HEK293 (cell line): ENCODE results near the gene CYP4X1.

ENCODE experiments used
- GFI1B ChIP-seq: fragments of 450-650 bp; formaldehyde crosslinking; IDR thresholded peaks from 2 replicates; pipeline ENCODE4 v1.5.1; 2016; ENCODE audit warnings: missing biosample characterization, missing genetic modification characterization
- GLIS2 ChIP-seq: fragments of 450-650 bp; formaldehyde crosslinking; IDR thresholded peaks from 2 replicates; pipeline ENCODE4 v1.5.1; 2016; ENCODE audit warnings: missing biosample characterization, missing genetic modification characterization
- IKZF3 ChIP-seq: fragments of 450-650 bp; IDR thresholded peaks from 2 replicates; pipeline ENCODE4 v1.5.0; 2018; ENCODE audit warnings: missing biosample characterization, mild to moderate bottlenecking, missing genetic modification characterization, moderate library complexity
- PATZ1 ChIP-seq: fragments of 450-650 bp; formaldehyde crosslinking; IDR thresholded peaks from 2 replicates; pipeline ENCODE4 v1.5.1; 2016; ENCODE audit warnings: missing biosample characterization, missing genetic modification characterization
- PRDM6 ChIP-seq: fragments of 450-650 bp; formaldehyde crosslinking; IDR thresholded peaks from 2 replicates; pipeline ENCODE4 v1.5.1; 2017; ENCODE audit warnings: missing biosample characterization, missing genetic modification characterization
- ZBTB17 ChIP-seq: fragments of 450-650 bp; formaldehyde crosslinking; IDR thresholded peaks from 2 replicates; pipeline ENCODE4 v1.5.1; 2016; ENCODE audit warnings: missing biosample characterization, missing genetic modification characterization
- ZEB2 ChIP-seq: fragments of 450-650 bp; formaldehyde crosslinking; IDR thresholded peaks from 2 replicates; pipeline ENCODE4 v1.5.1; 2016; ENCODE audit warnings: missing biosample characterization, missing genetic modification characterization
- ZNF174 ChIP-seq: fragments of 450-650 bp; formaldehyde crosslinking; IDR thresholded peaks from 2 replicates; pipeline ENCODE4 v1.5.0; 2017; ENCODE audit warnings: missing biosample characterization, mild to moderate bottlenecking, missing genetic modification characterization
- ZNF19 ChIP-seq: fragments of 450-650 bp; formaldehyde crosslinking; IDR thresholded peaks from 2 replicates; pipeline ENCODE4; 2016; ENCODE audit warnings: missing biosample characterization, missing genetic modification characterization, low read depth
- ZNF2 ChIP-seq: fragments of 450-650 bp; formaldehyde crosslinking; IDR thresholded peaks from 2 replicates; pipeline ENCODE4 v1.5.1; 2016; ENCODE audit warnings: missing biosample characterization, missing genetic modification characterization
- ZNF23 ChIP-seq: fragments of 450-650 bp; formaldehyde crosslinking; IDR thresholded peaks from 2 replicates; pipeline ENCODE4 v1.5.1; 2016; ENCODE audit warnings: missing biosample characterization, missing genetic modification characterization, borderline replicate concordance
- ZNF292 ChIP-seq: fragments of 450-650 bp; formaldehyde crosslinking; IDR thresholded peaks from 2 replicates; pipeline ENCODE4 v1.5.1; 2016; ENCODE audit warnings: low read depth, missing biosample characterization, missing genetic modification characterization, borderline replicate concordance
- ZNF302 ChIP-seq: fragments of 450-650 bp; formaldehyde crosslinking; IDR thresholded peaks from 2 replicates; pipeline ENCODE4 v1.5.1; 2016; ENCODE audit warnings: missing biosample characterization, missing genetic modification characterization, low read depth
- ZNF324 ChIP-seq: fragments of 450-650 bp; formaldehyde crosslinking; IDR thresholded peaks from 2 replicates; pipeline ENCODE4 v1.5.1; 2016; ENCODE audit warnings: missing biosample characterization, missing genetic modification characterization
- ZNF394 ChIP-seq: fragments of 450-650 bp; formaldehyde crosslinking; IDR thresholded peaks from 2 replicates; pipeline ENCODE4 v1.5.1; 2016; ENCODE audit warnings: missing biosample characterization, missing genetic modification characterization, mild to moderate bottlenecking, moderate library complexity, borderline replicate concordance
- ZNF404 ChIP-seq: fragments of 450-650 bp; formaldehyde crosslinking; IDR thresholded peaks from 2 replicates; pipeline ENCODE4 v1.5.1; 2017; ENCODE audit warnings: missing biosample characterization, missing genetic modification characterization
- ZNF433 ChIP-seq: fragments of 450-650 bp; formaldehyde crosslinking; IDR thresholded peaks from 2 replicates; pipeline ENCODE4 v1.5.1; 2016; ENCODE audit warnings: missing biosample characterization, missing genetic modification characterization, low read depth
- ZNF530 ChIP-seq: fragments of 450-650 bp; formaldehyde crosslinking; IDR thresholded peaks from 2 replicates; pipeline ENCODE4 v1.5.1; 2016; ENCODE audit warnings: low read depth, missing biosample characterization, missing genetic modification characterization
- ZNF549 ChIP-seq: fragments of 450-650 bp; IDR thresholded peaks from 2 replicates; pipeline ENCODE4 v1.5.1; 2018; ENCODE audit warnings: missing biosample characterization, missing genetic modification characterization, mild to moderate bottlenecking, inconsistent platforms, moderate library complexity
- ZNF560 ChIP-seq: fragments of 450-650 bp; formaldehyde crosslinking; IDR thresholded peaks from 2 replicates; pipeline ENCODE4 v1.5.1; 2017; ENCODE audit warnings: missing biosample characterization, missing genetic modification characterization, borderline replicate concordance
- ZNF561 ChIP-seq: fragments of 450-650 bp; IDR thresholded peaks from 2 replicates; pipeline ENCODE4 v1.5.1; 2018; ENCODE audit warnings: missing biosample characterization, missing genetic modification characterization, borderline replicate concordance
- ZNF629 ChIP-seq: fragments of 450-650 bp; formaldehyde crosslinking; IDR thresholded peaks from 2 replicates; pipeline ENCODE4 v1.5.1; 2017; ENCODE audit warnings: missing biosample characterization, missing genetic modification characterization
- ZNF701 ChIP-seq: fragments of 450-650 bp; formaldehyde crosslinking; IDR thresholded peaks from 2 replicates; pipeline ENCODE4 v1.5.1; 2016; ENCODE audit warnings: missing biosample characterization, missing genetic modification characterization
- ZNF76 ChIP-seq: fragments of 450-650 bp; formaldehyde crosslinking; IDR thresholded peaks from 2 replicates; pipeline ENCODE4; 2016; ENCODE audit warnings: low read depth, missing biosample characterization, missing genetic modification characterization, borderline replicate concordance
- ZNF777 ChIP-seq: fragments of 450-650 bp; formaldehyde crosslinking; IDR thresholded peaks from 2 replicates; pipeline ENCODE4 v1.5.1; 2017; ENCODE audit warnings: missing biosample characterization, missing genetic modification characterization, borderline replicate concordance
- ZNF830 ChIP-seq: fragments of 450-650 bp; IDR thresholded peaks from 2 replicates; pipeline ENCODE4 v1.5.0; 2018; ENCODE audit warnings: missing biosample characterization, missing genetic modification characterization, low read depth, mild to moderate bottlenecking, moderate library complexity
- ZSCAN5A ChIP-seq: fragments of 450-650 bp; formaldehyde crosslinking; IDR thresholded peaks from 2 replicates; pipeline ENCODE4 v1.5.1; 2016; ENCODE audit warnings: missing biosample characterization, missing genetic modification characterization
- TF ChIP-seq, protein P1 (sequence below): fragments of 450-650 bp; formaldehyde crosslinking; IDR thresholded peaks from 2 replicates; pipeline ENCODE4 v1.5.1; 2017; ENCODE audit warnings: missing biosample characterization, missing genetic modification characterization
- TF ChIP-seq, protein P2 (sequence below): fragments of 450-650 bp; IDR thresholded peaks from 2 replicates; pipeline ENCODE4 v1.5.1; 2018; ENCODE audit warnings: missing biosample characterization, mild to moderate bottlenecking, missing genetic modification characterization
- TF ChIP-seq, protein P3 (sequence below): fragments of 450-650 bp; formaldehyde crosslinking; IDR thresholded peaks from 2 replicates; pipeline ENCODE4 v1.5.1; 2017; ENCODE audit warnings: missing biosample characterization, missing genetic modification characterization

Gene CYP4X1

GRCh38 chr1:47023268-47024140 lies at the start of gene CYP4X1 (continued):
- TF ChIP-seq ZNF830: no peak
- TF ChIP-seq ZNF174 (tag by site-specific recombination): no peak
- no peak for TF ChIP-seq ZSCAN5A (tag by site-specific recombination)
- TF ChIP-seq, protein P1, sequence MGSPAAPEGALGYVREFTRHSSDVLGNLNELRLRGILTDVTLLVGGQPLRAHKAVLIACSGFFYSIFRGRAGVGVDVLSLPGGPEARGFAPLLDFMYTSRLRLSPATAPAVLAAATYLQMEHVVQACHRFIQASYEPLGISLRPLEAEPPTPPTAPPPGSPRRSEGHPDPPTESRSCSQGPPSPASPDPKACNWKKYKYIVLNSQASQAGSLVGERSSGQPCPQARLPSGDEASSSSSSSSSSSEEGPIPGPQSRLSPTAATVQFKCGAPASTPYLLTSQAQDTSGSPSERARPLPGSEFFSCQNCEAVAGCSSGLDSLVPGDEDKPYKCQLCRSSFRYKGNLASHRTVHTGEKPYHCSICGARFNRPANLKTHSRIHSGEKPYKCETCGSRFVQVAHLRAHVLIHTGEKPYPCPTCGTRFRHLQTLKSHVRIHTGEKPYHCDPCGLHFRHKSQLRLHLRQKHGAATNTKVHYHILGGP (tag by site-specific recombination): peak; percentile 35; the same call in 1 of the 2 replicates
- TF ChIP-seq ZNF530 (tag by site-specific recombination): no peak
- peak; percentile 48; the same call in 1 of the 2 replicates for TF ChIP-seq GLIS2
- peak; percentile 72; the same call in 1 of the 2 replicates for TF ChIP-seq ZNF324 (tag by site-specific recombination)
- TF ChIP-seq ZNF394 (tag by site-specific recombination): peak; percentile 14; the same call in 1 of the 2 replicates
- TF ChIP-seq ZNF701 (tag by site-specific recombination): no peak
- TF ChIP-seq ZNF2 (tag by site-specific recombination): peak; percentile 26; the same call in 1 of the 2 replicates
- no peak for TF ChIP-seq ZNF23 (tag by site-specific recombination)
- no peak for TF ChIP-seq ZNF433 (tag by site-specific recombination)
- no peak for TF ChIP-seq ZNF560
- no peak for TF ChIP-seq ZNF777 (tag by site-specific recombination)
- TF ChIP-seq ZNF549 (tag by site-specific recombination): no peak
- TF ChIP-seq ZNF302 (tag by site-specific recombination): 0 out of 2 replicates have a peak, but pooled peaks have one; percentile 16
- TF ChIP-seq, protein P2, sequence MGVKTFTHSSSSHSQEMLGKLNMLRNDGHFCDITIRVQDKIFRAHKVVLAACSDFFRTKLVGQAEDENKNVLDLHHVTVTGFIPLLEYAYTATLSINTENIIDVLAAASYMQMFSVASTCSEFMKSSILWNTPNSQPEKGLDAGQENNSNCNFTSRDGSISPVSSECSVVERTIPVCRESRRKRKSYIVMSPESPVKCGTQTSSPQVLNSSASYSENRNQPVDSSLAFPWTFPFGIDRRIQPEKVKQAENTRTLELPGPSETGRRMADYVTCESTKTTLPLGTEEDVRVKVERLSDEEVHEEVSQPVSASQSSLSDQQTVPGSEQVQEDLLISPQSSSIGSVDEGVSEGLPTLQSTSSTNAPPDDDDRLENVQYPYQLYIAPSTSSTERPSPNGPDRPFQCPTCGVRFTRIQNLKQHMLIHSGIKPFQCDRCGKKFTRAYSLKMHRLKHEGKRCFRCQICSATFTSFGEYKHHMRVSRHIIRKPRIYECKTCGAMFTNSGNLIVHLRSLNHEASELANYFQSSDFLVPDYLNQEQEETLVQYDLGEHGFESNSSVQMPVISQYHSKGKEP (tag by site-specific recombination): peak; percentile 45; the same call in 1 of the 2 replicates
- peak; percentile 75 for TF ChIP-seq ZNF629 (tag by site-specific recombination)
- 0 out of 2 replicates have a peak, but pooled peaks have one; percentile 18 for TF ChIP-seq ZNF76
- TF ChIP-seq PRDM6 (tag by site-specific recombination): peak; percentile 90
- TF ChIP-seq, protein P3, sequence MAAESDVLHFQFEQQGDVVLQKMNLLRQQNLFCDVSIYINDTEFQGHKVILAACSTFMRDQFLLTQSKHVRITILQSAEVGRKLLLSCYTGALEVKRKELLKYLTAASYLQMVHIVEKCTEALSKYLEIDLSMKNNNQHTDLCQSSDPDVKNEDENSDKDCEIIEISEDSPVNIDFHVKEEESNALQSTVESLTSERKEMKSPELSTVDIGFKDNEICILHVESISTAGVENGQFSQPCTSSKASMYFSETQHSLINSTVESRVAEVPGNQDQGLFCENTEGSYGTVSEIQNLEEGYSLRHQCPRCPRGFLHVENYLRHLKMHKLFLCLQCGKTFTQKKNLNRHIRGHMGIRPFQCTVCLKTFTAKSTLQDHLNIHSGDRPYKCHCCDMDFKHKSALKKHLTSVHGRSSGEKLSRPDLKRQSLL (tag by site-specific recombination): no peak
- peak; percentile 74 for TF ChIP-seq ZEB2 (tag by site-specific recombination)
- no peak for TF ChIP-seq IKZF3 (tag by site-specific recombination)
- TF ChIP-seq PATZ1 (tag by site-specific recombination): peak; percentile 55
- no peak for TF ChIP-seq ZNF292 (tag by site-specific recombination)
- TF ChIP-seq ZNF404 (tag by site-specific recombination): no peak
- TF ChIP-seq ZNF561: 0 out of 2 replicates have a peak, but pooled peaks have one; percentile 34
- TF ChIP-seq ZNF19 (tag by site-specific recombination): no peak
- peak; percentile 95 for TF ChIP-seq GFI1B
- peak; percentile 63 for TF ChIP-seq ZBTB17 (tag by site-specific recombination)
